GM23338 (cell line): ENCODE results near the gene EFCAB6. TPM values are rescaled to one million over a fixed set of nuclear protein-coding genes. Genes with fewer than 3 reads are reported as not detected.

Experiments
- ATAC-seq: fragments of 200-7000 bp; cut with Tn5 transposase; 3 replicates; pipeline ENCODE4 v1.9.1; 2020
- DNase-seq: peaks from one replicate; pipeline ENCODE4 v3.0.0-alpha.2; 2015; ENCODE audit warnings: low spot score
- H2AFZ ChIP-seq: fragments of 200-600 bp; sonication (generic); 2 replicates; pipeline ENCODE4 v1.8.0; 2016; ENCODE audit warnings: antibody characterized with exemption, mild to moderate bottlenecking, moderate library complexity
- H3F3A ChIP-seq: fragments of 200-600 bp; sonication (generic); replicated peaks from 2 replicates; pipeline ENCODE4 v1.8.0; 2017; ENCODE audit warnings: antibody characterized with exemption, mixed run types, low read depth
- H3K27ac ChIP-seq: fragments of 200-600 bp; sonication (generic); 2 replicates; pipeline ENCODE4 v1.6.1; 2016; ENCODE audit warnings: low read depth
- H3K27me3 ChIP-seq: fragments of 200-600 bp; sonication (generic); 2 replicates; pipeline ENCODE4 v1.8.0; 2016; ENCODE audit warnings: mild to moderate bottlenecking, mixed run types, moderate library complexity; ENCODE audit not compliant: insufficient read depth
- H3K36me3 ChIP-seq: fragments of 200-600 bp; sonication (generic); 2 replicates; pipeline ENCODE4 v1.8.0; 2016; ENCODE audit warnings: mild to moderate bottlenecking; ENCODE audit not compliant: insufficient read depth
- H3K4me1 ChIP-seq: fragments of 200-600 bp; sonication (generic); 2 replicates; pipeline ENCODE4 v1.8.0; 2016; ENCODE audit warnings: mild to moderate bottlenecking, moderate library complexity; ENCODE audit not compliant: insufficient read depth
- H3K4me2 ChIP-seq: fragments of 200-600 bp; sonication (generic); 2 replicates; pipeline ENCODE4 v1.7.1; 2017; ENCODE audit warnings: mixed run types
- H3K4me3 ChIP-seq: fragments of 200-600 bp; sonication (generic); 2 replicates; pipeline ENCODE4 v1.6.1; 2016; ENCODE audit warnings: mixed run types
- H3K79me2 ChIP-seq: fragments of 200-600 bp; sonication (generic); replicated peaks from 2 replicates; pipeline ENCODE4 v1.8.0; 2017; ENCODE audit warnings: mild to moderate bottlenecking; ENCODE audit not compliant: insufficient read depth
- H3K9me2 ChIP-seq: fragments of 200-600 bp; sonication (generic); 2 replicates; pipeline ENCODE4 v1.8.0; 2017; ENCODE audit not compliant: insufficient read depth
- H4K20me1 ChIP-seq: fragments of 200-600 bp; sonication (generic); replicated peaks from 2 replicates; pipeline ENCODE4 v1.8.0; 2017; ENCODE audit warnings: mild to moderate bottlenecking; ENCODE audit not compliant: insufficient read depth
- H3K27ac Mint-ChIP-seq: 2 replicates; pipeline ENCODE4 v1.8.0; 2020; ENCODE audit warnings: inconsistent platforms, mild to moderate bottlenecking, moderate library complexity, mixed read lengths
- H3K27me3 Mint-ChIP-seq: 3 replicates; pipeline ENCODE4 v1.8.0; 2022; ENCODE audit warnings: low read depth, mild to moderate bottlenecking, moderate library complexity, mixed read lengths, inconsistent platforms; ENCODE audit not compliant: insufficient read depth, poor library complexity
- H3K36me3 Mint-ChIP-seq: 3 replicates; pipeline ENCODE4 v1.8.0; 2021; ENCODE audit warnings: low read depth, mild to moderate bottlenecking, inconsistent platforms, moderate library complexity, mixed read lengths
- H3K4me1 Mint-ChIP-seq: 3 replicates; pipeline ENCODE4 v1.8.0; 2020; ENCODE audit warnings: mild to moderate bottlenecking, inconsistent platforms, mixed read lengths
- H3K4me3 Mint-ChIP-seq: 3 replicates; pipeline ENCODE4 v1.8.0; 2021; ENCODE audit warnings: moderate library complexity, mild to moderate bottlenecking, inconsistent platforms, mixed read lengths
- H3K9me3 Mint-ChIP-seq: 3 replicates; pipeline ENCODE4 v1.8.0; 2020; ENCODE audit warnings: moderate library complexity, mild to moderate bottlenecking, inconsistent platforms, mixed read lengths
- CREB1 ChIP-seq: fragments of 250-450 bp; sonication (Bioruptor Pico); IDR thresholded peaks from 2 replicates; pipeline ENCODE4 v1.5.0; 2020; ENCODE audit warnings: low read depth, mild to moderate bottlenecking, moderate library complexity
- CTCF ChIP-seq, 2 experiments: fragments of 200-600 bp in 1 of 2; sonication (generic) in 1 of 2; conservative IDR thresholded peaks; 2 replicates each; pipeline versions ENCODE4 v1.5.1 to v1.6.1; 2016 to 2017; ENCODE audit warnings: antibody characterized with exemption in 2 of 2, low read depth in 2 of 2, mild to moderate bottlenecking in 2 of 2, moderate library complexity in 1 of 2
- POLR2AphosphoS5 ChIP-seq: IDR thresholded peaks from 2 replicates; pipeline ENCODE4 v1.6.1; 2016; ENCODE audit warnings: antibody characterized with exemption, low read depth
- STAT1 ChIP-seq: IDR thresholded peaks from one replicate; pipeline ENCODE4 v1.6.1; 2016; ENCODE audit warnings: antibody characterized with exemption; ENCODE audit not compliant: unreplicated experiment
- ZNF114 ChIP-seq: fragments of 250-450 bp; sonication (Bioruptor Pico); IDR thresholded peaks from 2 replicates; pipeline ENCODE4 v1.5.0; 2020; ENCODE audit warnings: mild to moderate bottlenecking, moderate library complexity
- ZNF331 ChIP-seq: fragments of 250-450 bp; sonication (Bioruptor Pico); IDR thresholded peaks from 2 replicates; pipeline ENCODE4 v1.5.0; 2020; ENCODE audit warnings: low read depth, mild to moderate bottlenecking, moderate library complexity
- polyA plus RNA-seq: library from polyadenylated mRNA; unstranded; fragments of >200 nt; fragmentation: Nextera tagmentation; extraction: Ambion mirVana; gene quantifications from 2 replicates; pipeline ENCODE4 v1.2.1, GENCODE V29; 2016
- total RNA-seq: library from RNA; depleted of rRNA; stranded (reverse); fragments of >200 nt; shearing (Covaris generic); gene quantifications from 2 replicates; pipeline ENCODE4 v1.2.3, GENCODE V29; 2014
- TF ChIP-seq, protein P1 (sequence below): IDR thresholded peaks from one replicate; pipeline ENCODE4 v1.6.1; 2018; ENCODE audit warnings: antibody characterized with exemption; ENCODE audit not compliant: unreplicated experiment
- TF ChIP-seq, protein P2 (sequence below): fragments of 250-450 bp; sonication (Bioruptor Pico); IDR thresholded peaks from 2 replicates; pipeline ENCODE4 v1.5.0; 2020; ENCODE audit warnings: mild to moderate bottlenecking, moderate library complexity

Gene EFCAB6
- total and polyA plus RNA-seq, 2 experiments from 2014 or later = 1.1 to 1.8 TPM

- TF ChIP-seq CTCF (conservative IDR thresholded peaks at IDR 0.05; ENCODE audit: low read depth in 2 of 2) = no peak
- no peak for TF ChIP-seq ZNF331 (CRISPR knock-in tag)
- TF ChIP-seq, protein P1, sequence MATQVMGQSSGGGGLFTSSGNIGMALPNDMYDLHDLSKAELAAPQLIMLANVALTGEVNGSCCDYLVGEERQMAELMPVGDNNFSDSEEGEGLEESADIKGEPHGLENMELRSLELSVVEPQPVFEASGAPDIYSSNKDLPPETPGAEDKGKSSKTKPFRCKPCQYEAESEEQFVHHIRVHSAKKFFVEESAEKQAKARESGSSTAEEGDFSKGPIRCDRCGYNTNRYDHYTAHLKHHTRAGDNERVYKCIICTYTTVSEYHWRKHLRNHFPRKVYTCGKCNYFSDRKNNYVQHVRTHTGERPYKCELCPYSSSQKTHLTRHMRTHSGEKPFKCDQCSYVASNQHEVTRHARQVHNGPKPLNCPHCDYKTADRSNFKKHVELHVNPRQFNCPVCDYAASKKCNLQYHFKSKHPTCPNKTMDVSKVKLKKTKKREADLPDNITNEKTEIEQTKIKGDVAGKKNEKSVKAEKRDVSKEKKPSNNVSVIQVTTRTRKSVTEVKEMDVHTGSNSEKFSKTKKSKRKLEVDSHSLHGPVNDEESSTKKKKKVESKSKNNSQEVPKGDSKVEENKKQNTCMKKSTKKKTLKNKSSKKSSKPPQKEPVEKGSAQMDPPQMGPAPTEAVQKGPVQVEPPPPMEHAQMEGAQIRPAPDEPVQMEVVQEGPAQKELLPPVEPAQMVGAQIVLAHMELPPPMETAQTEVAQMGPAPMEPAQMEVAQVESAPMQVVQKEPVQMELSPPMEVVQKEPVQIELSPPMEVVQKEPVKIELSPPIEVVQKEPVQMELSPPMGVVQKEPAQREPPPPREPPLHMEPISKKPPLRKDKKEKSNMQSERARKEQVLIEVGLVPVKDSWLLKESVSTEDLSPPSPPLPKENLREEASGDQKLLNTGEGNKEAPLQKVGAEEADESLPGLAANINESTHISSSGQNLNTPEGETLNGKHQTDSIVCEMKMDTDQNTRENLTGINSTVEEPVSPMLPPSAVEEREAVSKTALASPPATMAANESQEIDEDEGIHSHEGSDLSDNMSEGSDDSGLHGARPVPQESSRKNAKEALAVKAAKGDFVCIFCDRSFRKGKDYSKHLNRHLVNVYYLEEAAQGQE = no peak
- no peak for TF ChIP-seq CREB1 (CRISPR knock-in tag)
- TF ChIP-seq, protein P2, sequence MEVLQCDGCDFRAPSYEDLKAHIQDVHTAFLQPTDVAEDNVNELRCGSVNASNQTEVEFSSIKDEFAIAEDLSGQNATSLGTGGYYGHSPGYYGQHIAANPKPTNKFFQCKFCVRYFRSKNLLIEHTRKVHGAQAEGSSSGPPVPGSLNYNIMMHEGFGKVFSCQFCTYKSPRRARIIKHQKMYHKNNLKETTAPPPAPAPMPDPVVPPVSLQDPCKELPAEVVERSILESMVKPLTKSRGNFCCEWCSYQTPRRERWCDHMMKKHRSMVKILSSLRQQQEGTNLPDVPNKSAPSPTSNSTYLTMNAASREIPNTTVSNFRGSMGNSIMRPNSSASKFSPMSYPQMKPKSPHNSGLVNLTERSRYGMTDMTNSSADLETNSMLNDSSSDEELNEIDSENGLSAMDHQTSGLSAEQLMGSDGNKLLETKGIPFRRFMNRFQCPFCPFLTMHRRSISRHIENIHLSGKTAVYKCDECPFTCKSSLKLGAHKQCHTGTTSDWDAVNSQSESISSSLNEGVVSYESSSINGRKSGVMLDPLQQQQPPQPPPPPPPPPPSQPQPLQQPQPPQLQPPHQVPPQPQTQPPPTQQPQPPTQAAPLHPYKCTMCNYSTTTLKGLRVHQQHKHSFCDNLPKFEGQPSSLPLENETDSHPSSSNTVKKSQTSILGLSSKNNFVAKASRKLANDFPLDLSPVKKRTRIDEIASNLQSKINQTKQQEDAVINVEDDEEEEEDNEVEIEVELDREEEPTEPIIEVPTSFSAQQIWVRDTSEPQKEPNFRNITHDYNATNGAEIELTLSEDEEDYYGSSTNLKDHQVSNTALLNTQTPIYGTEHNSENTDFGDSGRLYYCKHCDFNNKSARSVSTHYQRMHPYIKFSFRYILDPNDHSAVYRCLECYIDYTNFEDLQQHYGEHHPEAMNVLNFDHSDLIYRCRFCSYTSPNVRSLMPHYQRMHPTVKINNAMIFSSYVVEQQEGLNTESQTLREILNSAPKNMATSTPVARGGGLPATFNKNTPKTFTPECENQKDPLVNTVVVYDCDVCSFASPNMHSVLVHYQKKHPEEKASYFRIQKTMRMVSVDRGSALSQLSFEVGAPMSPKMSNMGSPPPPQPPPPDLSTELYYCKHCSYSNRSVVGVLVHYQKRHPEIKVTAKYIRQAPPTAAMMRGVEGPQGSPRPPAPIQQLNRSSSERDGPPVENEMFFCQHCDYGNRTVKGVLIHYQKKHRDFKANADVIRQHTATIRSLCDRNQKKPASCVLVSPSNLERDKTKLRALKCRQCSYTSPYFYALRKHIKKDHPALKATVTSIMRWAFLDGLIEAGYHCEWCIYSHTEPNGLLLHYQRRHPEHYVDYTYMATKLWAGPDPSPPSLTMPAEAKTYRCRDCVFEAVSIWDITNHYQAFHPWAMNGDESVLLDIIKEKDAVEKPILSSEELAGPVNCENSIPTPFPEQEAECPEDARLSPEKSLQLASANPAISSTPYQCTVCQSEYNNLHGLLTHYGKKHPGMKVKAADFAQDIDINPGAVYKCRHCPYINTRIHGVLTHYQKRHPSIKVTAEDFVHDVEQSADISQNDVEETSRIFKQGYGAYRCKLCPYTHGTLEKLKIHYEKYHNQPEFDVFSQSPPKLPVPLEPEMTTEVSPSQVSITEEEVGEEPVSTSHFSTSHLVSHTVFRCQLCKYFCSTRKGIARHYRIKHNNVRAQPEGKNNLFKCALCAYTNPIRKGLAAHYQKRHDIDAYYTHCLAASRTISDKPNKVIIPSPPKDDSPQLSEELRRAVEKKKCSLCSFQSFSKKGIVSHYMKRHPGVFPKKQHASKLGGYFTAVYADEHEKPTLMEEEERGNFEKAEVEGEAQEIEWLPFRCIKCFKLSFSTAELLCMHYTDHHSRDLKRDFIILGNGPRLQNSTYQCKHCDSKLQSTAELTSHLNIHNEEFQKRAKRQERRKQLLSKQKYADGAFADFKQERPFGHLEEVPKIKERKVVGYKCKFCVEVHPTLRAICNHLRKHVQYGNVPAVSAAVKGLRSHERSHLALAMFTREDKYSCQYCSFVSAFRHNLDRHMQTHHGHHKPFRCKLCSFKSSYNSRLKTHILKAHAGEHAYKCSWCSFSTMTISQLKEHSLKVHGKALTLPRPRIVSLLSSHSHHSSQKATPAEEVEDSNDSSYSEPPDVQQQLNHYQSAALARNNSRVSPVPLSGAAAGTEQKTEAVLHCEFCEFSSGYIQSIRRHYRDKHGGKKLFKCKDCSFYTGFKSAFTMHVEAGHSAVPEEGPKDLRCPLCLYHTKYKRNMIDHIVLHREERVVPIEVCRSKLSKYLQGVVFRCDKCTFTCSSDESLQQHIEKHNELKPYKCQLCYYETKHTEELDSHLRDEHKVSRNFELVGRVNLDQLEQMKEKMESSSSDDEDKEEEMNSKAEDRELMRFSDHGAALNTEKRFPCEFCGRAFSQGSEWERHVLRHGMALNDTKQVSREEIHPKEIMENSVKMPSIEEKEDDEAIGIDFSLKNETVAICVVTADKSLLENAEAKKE = no peak
- TF ChIP-seq ZNF114 (CRISPR knock-in tag) = no peak
- TF ChIP-seq STAT1 = no peak
- TF ChIP-seq POLR2AphosphoS5 = no peak
- ATAC-seq (no peak), DNase-seq (no peak)
- Histone ChIP-seq H3K27ac (no peak overlapping the region), H3K4me1 (peaks cover 4% of the 10 kb centered on the region; the same call in 1 of the 2 replicates), H3F3A (no peaks in the 10 kb centered on the region), H3K4me2 (no peak overlapping the region), H3K79me2 (no peaks in the 10 kb centered on the region), H3K4me3 (no peak overlapping the region), H4K20me1 (no peaks in the 10 kb centered on the region), H3K36me3 (no peaks in the 10 kb centered on the region), H2AFZ (no peak overlapping the region), H3K9me2 (0 out of 2 replicates have a peak, but pooled peaks cover 6% of the 10 kb centered on the region), H3K27me3 (no peaks in the 10 kb centered on the region)
- no peaks in the 10 kb centered on the region for H3K36me3 Mint-ChIP-seq
- H3K4me1 Mint-ChIP-seq = peaks cover 19% of the 10 kb centered on the region
- H3K27me3 Mint-ChIP-seq = peaks cover 9% of the 10 kb centered on the region
- H3K27ac Mint-ChIP-seq = no peak overlapping the region
- H3K9me3 Mint-ChIP-seq = no peaks in the 10 kb centered on the region
- H3K4me3 Mint-ChIP-seq = no peak overlapping the region
Observed at GRCh38 chr22:43566021-43566420, 246.1 kb downstream of the EFCAB6 start.
